Nephron (organoid): Measurements from ENCODE around the gene CPD.
A peak's percentile ranks its signal among the peaks of the same experiment; 100 is the strongest.
"Not testable (repeated sequence)": the region's sequence is repeated elsewhere in the genome, so short reads cannot be mapped to it uniquely, and the experiment has no call there.

Source experiments
- H3K27ac Mint-ChIP-seq, 3 experiments: 2 replicates each; pipeline ENCODE4 v1.8.0; 2020; ENCODE audit warnings: mixed read lengths in 3 of 3, mild to moderate bottlenecking in 2 of 3, moderate library complexity in 1 of 3
- H3K27me3 Mint-ChIP-seq: 2 replicates; pipeline ENCODE4 v1.8.0; 2021; ENCODE audit warnings: low read depth, mild to moderate bottlenecking, moderate library complexity, mixed read lengths
- H3K36me3 Mint-ChIP-seq: 2 replicates; pipeline ENCODE4 v1.8.0; 2020; ENCODE audit warnings: low read depth, mixed read lengths
- H3K4me1 Mint-ChIP-seq: 2 replicates; pipeline ENCODE4 v1.8.0; 2020; ENCODE audit warnings: mixed read lengths
- H3K4me3 Mint-ChIP-seq, 3 experiments: 2 replicates each; pipeline ENCODE4 v1.8.0; 2020; ENCODE audit warnings: mild to moderate bottlenecking in 3 of 3, mixed read lengths in 3 of 3, moderate library complexity in 2 of 3
- H3K9me3 Mint-ChIP-seq: 2 replicates; pipeline ENCODE4 v1.8.0; 2020; ENCODE audit warnings: mixed read lengths
- TF ChIP-seq, protein P1 (sequence below), 3 experiments: fragments of 200-600 bp; sonication (generic); IDR thresholded peaks; one replicate each; pipeline ENCODE4 v1.5.0; 2021; ENCODE audit warnings: antibody characterized with exemption in 3 of 3; ENCODE audit not compliant: unreplicated experiment in 3 of 3

CPD gene

DNA sequence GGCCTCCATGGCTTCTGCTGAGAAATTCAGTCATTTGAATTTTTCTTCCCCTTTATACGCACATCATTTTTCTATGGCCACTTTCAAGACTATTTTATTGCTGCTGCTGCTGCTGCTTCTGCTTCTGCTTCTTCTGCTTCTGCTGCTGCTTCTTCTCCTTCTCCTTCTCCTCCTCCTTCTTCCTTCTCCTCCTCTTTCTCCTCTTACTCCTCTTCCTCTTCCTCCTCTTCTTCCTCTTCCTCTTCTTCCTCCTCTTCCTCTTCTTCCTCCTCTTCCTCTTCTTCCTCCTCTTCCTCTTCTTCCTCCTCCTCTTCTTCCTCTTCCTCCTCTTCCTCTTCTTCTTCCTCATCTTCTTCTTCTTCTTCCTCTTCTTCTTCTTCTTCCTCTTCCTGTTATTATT, 22.4 kb downstream of the CPD start:
- H3K4me3 Mint-ChIP-seq, result no peak overlapping the region
- TF ChIP-seq, protein P1, sequence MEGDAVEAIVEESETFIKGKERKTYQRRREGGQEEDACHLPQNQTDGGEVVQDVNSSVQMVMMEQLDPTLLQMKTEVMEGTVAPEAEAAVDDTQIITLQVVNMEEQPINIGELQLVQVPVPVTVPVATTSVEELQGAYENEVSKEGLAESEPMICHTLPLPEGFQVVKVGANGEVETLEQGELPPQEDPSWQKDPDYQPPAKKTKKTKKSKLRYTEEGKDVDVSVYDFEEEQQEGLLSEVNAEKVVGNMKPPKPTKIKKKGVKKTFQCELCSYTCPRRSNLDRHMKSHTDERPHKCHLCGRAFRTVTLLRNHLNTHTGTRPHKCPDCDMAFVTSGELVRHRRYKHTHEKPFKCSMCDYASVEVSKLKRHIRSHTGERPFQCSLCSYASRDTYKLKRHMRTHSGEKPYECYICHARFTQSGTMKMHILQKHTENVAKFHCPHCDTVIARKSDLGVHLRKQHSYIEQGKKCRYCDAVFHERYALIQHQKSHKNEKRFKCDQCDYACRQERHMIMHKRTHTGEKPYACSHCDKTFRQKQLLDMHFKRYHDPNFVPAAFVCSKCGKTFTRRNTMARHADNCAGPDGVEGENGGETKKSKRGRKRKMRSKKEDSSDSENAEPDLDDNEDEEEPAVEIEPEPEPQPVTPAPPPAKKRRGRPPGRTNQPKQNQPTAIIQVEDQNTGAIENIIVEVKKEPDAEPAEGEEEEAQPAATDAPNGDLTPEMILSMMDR (IDR thresholded peaks at IDR 0.05; ENCODE audit: unreplicated experiment in 3 of 3), result no peak
- peaks cover 7% of the 10 kb centered on the region for H3K9me3 Mint-ChIP-seq
- peaks cover 25% of the 10 kb centered on the region for H3K36me3 Mint-ChIP-seq
- H3K4me1 Mint-ChIP-seq, result peaks cover 6% of the 10 kb centered on the region
- H3K27me3 Mint-ChIP-seq, result no peaks in the 10 kb centered on the region
- H3K27ac Mint-ChIP-seq, result peak overlapping the region in 1 of 3 experiments; percentile 22

DNA sequence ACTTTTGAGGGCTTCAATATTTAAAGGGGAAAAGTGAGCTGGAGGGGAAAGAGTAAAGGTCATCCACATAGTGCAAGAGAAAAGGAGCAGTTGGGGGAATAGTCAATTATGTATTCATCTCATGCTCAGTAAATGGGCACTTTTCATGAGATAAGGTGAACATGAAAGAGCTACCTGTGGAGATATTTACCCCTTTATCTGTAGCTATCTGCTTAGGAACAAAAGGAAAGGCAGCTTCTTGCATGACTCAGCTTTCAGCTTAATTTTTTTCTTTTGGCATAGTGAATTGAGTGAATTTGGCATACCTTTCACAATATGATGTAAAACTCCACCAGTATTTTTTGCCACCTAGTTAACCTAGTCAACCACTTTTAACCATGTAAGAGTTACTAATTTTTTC, 26.4 kb downstream of the CPD start:
- H3K36me3 Mint-ChIP-seq, result peaks cover 56% of the 10 kb centered on the region
- H3K27ac Mint-ChIP-seq, result no peak overlapping the region
- TF ChIP-seq, protein P1 (IDR thresholded peaks at IDR 0.05; ENCODE audit: unreplicated experiment in 3 of 3), result no peak
- no peaks in the 10 kb centered on the region for H3K27me3 Mint-ChIP-seq
- no peak overlapping the region for H3K4me3 Mint-ChIP-seq
- H3K4me1 Mint-ChIP-seq, result no peaks in the 10 kb centered on the region
- peaks cover 23% of the 10 kb centered on the region for H3K9me3 Mint-ChIP-seq

DNA sequence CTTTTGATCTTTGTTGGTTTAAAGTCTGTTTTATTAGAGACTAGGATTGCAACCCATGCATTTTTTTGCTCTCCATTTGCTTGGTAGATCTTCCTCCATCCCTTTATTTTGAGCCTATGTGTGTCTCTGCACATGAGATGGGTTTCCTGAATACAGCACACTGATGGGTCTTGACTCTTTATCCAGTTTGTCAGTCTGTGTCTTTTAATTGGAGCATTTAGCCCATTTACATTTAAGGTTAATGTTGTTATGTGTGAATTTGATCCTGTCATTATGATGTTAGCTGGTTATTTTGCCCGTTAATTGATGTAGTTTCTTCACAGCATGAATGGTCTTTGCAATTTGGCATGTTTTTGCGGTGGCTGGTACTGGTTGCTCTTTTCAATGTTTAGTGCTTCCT, 31.9 kb downstream of the CPD start:
- H3K36me3 Mint-ChIP-seq, result peaks cover 59% of the 10 kb centered on the region
- H3K4me1 Mint-ChIP-seq, H3K27ac Mint-ChIP-seq: not testable (repeated sequence)

DNA sequence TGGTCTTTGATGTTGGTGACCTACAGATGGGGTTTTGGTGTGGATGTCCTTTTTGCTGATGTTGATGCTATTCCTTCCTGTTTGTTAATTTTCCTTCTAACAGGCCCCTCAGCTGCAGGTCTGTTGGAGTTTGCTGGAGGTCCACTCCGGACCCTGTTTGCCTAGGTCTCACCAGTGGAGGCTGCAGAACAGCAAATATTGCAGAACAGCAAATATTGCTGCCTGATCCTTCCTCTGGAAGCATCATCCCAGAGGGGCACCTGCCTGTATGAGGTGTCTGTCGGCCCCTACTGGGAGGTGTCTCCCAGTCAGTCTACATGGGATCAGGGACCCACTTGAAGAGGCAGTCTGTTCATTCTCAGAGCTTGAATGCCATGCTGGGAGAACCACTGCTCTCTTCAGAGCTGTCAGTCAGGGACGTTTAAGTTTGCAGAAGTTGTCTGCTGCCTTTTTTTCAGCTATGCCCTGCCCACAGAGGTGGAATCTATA, 33.3 kb downstream of the CPD start:
- H3K9me3 Mint-ChIP-seq, result peaks cover 28% of the 10 kb centered on the region
- not testable (repeated sequence) for H3K27ac Mint-ChIP-seq

More for the DNA sequence above, 31.9 kb downstream of the CPD start:
- not testable (repeated sequence) for H3K27me3 Mint-ChIP-seq, H3K4me3 Mint-ChIP-seq
- H3K9me3 Mint-ChIP-seq, result peaks cover 28% of the 10 kb centered on the region

DNA sequence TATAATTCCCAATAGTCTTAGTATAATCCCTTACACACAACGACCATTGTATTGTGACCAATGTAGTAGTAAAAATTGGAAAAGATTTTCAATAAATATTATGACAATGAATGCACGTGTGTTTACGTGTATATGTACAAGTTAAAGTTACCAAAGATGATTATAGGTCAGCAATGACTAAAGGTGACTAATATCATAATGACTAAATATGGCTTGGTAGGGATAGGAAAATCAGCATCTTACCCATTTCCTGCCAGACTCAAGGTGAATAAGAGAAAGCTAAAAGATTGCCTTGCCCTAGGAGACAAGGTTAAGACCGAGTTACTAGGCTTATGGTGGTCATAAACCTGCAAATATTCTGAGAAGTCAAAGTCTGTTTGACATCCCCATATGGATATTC, 34.4 kb downstream of the CPD start:
- H3K27me3 Mint-ChIP-seq, result no peaks in the 10 kb centered on the region
- TF ChIP-seq, protein P1 (IDR thresholded peaks at IDR 0.05; ENCODE audit: unreplicated experiment in 3 of 3), result no peak

More for the DNA sequence above, 33.3 kb downstream of the CPD start:
- not testable (repeated sequence) for H3K27me3 Mint-ChIP-seq, H3K4me1 Mint-ChIP-seq, H3K4me3 Mint-ChIP-seq
- peaks cover 55% of the 10 kb centered on the region for H3K36me3 Mint-ChIP-seq

DNA sequence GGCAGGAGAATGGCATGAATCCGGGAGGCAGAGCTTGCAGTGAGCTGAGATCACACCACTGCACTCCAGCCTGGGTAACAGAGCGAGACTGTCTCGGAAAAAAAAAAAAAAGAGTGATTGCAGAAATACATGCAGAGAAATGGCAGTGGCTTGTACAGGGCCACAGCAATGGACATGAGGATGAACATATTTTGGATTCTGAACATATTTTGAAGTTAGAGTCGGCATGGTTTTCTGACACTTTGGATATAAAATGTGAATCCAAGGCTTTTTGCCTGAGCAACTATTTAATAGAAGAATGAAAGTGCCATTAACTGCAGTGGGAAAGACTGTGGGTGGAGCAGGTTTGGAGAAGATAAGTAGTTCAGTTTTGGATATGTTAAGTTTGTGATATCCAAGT, 35.8 kb downstream of the CPD start:
- H3K4me3 Mint-ChIP-seq, result no peak overlapping the region
- peaks cover 32% of the 10 kb centered on the region for H3K36me3 Mint-ChIP-seq
- no peak overlapping the region for H3K27ac Mint-ChIP-seq
- no peaks in the 10 kb centered on the region for H3K4me1 Mint-ChIP-seq
- H3K9me3 Mint-ChIP-seq, result peaks cover 16% of the 10 kb centered on the region
- TF ChIP-seq, protein P1 (IDR thresholded peaks at IDR 0.05; ENCODE audit: unreplicated experiment in 3 of 3), result no peak
- H3K27me3 Mint-ChIP-seq, result no peaks in the 10 kb centered on the region

More for the DNA sequence above, 34.4 kb downstream of the CPD start:
- H3K27ac Mint-ChIP-seq, result no peak overlapping the region
- no peak overlapping the region for H3K4me3 Mint-ChIP-seq
- peaks cover 25% of the 10 kb centered on the region for H3K9me3 Mint-ChIP-seq
- H3K36me3 Mint-ChIP-seq, result peaks cover 44% of the 10 kb centered on the region
- H3K4me1 Mint-ChIP-seq, result no peaks in the 10 kb centered on the region

DNA sequence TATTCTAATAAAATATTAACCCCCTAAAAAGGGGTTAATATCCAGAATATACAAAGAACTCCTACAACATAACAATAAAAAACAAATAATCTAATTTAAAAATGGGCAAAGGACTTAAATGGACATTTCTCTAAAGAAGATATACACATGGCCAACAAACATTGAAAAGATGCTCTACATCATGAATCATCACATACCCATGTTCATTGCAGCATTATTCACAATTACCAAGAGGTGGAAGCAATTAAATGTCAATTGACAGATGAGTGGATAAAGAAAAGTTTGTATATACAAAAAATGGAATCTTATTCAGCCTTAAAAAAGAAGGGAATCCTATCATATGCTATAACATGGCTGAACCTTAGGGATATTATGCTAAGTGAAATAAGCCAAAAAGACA, 36.8 kb downstream of the CPD start:
- H3K9me3 Mint-ChIP-seq, result peaks cover 9% of the 10 kb centered on the region
- H3K4me3 Mint-ChIP-seq, result no peak overlapping the region
- H3K27ac Mint-ChIP-seq, result no peak overlapping the region
- H3K4me1 Mint-ChIP-seq, result no peaks in the 10 kb centered on the region
- peaks cover 24% of the 10 kb centered on the region for H3K36me3 Mint-ChIP-seq
- H3K27me3 Mint-ChIP-seq, result no peaks in the 10 kb centered on the region
- TF ChIP-seq, protein P1 (IDR thresholded peaks at IDR 0.05; ENCODE audit: unreplicated experiment in 3 of 3), result no peak

DNA sequence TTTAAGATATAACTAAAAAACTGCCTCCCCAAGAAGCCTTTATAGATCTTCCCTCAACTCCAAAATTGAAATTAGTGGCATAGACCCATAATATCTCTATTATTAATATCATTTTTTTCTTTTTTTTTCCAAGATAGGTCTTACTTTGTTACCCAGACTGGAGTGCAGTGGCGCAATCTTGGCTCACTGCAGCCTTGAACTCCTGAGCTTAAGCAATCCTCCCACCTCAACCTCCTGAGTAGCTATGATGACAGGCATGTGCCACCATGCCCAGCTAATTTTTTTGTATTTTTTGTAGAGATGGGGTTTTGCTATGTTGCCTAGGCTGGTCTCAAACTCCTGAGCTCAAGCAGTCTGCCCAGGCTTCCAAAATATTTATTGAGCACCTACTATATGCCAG, 39.3 kb downstream of the CPD start:
- H3K9me3 Mint-ChIP-seq, H3K27ac Mint-ChIP-seq, H3K27me3 Mint-ChIP-seq, H3K4me3 Mint-ChIP-seq, H3K4me1 Mint-ChIP-seq: not testable (repeated sequence)
- H3K36me3 Mint-ChIP-seq, result peaks cover 29% of the 10 kb centered on the region
